Measurements from ENCODE around the gene RHOBTB1.
"Not testable (repeated sequence)": the region's sequence is repeated elsewhere in the genome, so short reads cannot be mapped to it uniquely, and the experiment has no call there.

The RHOBTB1 gene

DNA sequence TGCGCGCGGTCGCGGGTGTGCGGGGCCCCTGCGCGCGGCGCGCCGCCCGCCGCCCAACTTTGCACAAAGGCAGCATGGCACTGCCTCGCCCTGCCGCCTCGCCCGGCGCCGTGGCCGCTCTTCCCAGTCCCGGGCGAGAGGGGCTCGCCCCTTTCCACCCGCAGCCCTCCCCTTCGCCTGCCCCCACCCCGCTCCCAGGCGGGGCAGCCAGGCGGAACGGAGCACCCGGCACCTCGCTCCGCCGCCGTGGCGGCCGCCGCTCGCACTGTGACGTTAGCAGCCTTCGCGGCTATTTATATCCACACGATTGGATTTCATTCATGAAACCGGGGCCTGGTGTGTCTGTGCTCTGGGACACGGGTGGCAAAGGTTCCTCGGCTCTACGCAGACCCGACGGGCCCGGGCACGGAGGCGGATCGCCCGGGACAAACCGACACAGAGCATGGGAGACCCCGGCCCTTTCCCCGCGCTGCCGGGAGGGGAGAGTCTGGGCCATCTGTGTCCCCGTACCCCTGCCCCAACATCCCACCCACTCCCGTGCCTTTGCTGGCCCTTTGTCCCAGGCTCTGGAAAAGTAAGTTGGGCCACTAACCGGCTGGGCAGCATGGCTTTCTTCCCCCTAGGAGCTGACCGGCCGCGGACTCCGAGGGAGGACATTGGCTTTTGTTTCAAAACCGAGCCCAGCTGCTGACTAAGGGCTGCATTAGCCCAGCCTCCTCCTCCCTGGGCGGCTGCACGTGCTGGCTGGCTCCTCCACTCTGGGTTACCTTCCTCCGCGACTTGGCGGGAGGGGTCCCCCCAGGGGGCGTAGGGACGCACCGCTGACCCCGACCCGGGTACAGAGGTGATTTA lies at the start of gene RHOBTB1:
TSS of gene RHOBTB1 (minus strand) at position 128 of the 852 bp plus-strand sequence. CDS start 32,643 bp downstream, outside the sequence.
- DNase-seq: peak; percentile 80

DNA sequence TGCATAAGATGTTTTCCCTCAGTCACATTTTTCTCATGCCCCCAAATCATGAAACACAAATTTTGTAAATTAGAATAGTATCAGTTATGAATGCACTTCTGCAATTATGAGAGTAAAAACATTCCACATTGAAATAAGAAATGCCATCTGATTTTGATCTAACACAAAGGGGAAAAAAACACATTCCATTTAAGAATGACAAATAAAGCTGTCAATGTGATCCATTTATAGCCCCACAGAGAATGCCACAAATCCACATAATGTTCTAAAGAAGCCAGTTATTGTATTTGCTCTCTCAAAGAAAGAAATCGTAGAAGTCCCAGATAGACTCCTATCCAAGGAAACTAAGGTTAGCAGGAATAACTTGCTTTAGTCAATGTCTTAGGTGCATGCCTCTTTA lies 48.7 kb upstream of the RHOBTB1 start:
- DNase-seq: no peak

DNA sequence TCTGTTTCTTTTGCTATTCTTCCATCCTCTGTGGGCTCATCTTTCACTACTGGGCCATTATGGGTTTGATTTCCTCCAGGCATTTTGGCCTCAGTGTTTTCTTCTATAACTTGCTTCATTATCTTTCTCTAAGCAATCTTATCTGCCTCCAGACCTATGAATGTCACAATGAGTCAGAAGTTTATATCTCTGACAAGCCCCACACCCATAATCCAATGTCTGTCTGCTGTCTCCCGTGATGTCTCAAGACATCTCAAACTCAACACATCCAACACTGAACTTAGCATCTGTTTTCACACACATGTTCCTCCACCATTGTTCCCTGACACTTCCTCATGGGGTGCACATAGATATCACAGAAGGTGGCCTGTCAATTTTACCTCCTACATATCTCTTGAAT lies 46.7 kb upstream of the RHOBTB1 start:
- DNase-seq: no peak

DNA sequence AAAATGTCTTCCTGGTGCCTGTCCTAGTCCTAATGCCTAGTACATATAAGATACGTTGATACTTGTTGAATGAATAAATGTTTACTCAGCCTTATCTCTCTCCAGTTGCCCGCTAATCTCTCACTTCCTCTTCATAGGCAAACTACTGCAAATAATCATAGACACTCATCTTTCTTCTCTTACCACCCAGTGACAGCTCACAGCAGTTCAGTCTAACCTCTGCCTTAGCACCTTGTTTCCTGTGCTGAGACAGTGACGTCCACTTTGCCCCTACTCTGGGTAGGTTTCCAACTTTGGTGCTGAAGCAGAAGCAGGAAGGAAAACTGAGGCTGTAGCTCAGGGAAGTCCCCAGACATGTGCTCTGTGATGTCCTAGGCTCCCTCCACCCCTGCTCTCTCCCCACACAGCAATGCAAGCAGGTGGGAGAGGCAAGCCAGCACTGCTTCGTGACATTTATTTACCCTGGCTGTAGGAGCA lies 45.5 kb upstream of the RHOBTB1 start:
- no peak for DNase-seq

GRCh38 chr10:60986791-60987190 lies 42.8 kb upstream of the RHOBTB1 start:
- DNase-seq: no peak

DNA sequence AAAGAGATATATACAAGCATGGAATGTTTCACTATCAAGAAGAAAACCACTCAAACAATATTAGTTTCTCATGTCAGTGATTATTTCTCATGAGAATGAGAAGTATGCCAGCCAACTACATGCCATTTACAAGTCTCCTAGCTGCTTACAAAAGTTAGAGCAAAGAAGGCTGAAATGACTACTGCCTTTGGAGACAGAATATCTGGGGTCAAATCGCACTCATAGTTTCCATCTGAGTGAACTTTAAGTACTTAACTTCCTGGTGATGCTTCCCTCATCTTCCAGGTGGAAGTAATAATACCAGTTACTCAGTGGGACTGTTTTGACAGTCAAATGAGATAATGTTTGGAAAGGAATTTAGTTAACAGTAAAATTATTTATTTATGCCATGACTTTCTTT lies 42.0 kb upstream of the RHOBTB1 start:
- DNase-seq: no peak

DNA sequence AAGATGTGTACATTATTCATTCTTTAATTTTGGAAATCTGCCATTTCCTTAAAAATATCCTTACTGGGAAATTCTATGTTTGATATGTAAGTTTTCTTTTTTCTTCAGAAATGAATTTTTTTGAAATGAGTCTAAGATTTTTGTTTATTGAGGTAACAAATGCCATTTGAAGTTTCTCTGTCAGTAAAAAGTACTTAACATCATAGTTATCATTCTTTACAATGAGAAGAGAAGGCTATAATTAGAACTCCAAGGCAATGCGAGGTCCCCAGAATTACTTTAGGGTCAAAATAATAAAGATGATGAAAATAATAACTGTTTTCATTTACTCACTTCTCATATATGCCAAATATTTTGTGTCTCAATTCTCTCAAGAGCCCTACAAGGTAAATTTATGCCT lies 37.0 kb upstream of the RHOBTB1 start:
- DNase-seq: no peak

- DNase-seq: no peak
Measured at GRCh38 chr10:60979667-60980104, 35.7 kb upstream of the RHOBTB1 start.

DNA sequence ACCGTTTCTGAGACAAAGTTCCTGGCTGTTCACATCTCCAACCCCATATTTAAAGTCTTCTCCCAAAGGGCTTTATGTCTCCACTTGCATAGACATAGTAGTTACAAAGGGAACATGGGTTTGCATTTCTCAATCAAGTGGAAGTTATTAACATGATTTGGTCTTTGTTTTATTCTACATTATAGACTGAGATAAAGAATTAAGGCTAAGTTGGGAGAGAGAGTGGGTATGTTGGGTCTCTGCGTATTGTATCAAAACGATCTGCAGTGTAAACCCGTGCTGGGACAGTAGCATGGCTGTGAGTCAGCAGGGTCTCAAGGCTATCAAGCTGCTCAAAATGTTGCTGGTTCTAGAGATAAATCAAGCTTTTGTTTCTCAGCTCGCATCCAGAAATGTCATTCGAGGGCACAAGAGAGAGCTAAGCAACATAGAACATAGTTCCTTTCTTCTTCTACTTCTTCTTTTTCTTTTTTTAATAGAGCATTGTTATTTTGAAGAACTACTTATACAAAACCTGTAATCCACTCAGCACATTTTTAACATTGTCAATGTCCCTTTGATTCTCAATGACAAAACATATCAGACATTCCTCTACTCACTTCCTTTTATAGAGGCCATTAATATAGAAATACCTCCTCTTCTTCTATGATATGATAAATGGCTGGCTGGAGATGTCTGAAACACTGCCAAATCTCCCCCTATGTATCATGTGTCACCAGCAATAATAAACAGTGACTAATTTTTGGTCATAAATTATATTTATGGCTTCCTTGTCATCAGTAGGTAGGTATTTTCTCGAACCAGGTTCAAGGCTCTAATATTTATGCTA lies 34.5 kb upstream of the RHOBTB1 start:
- DNase-seq: peak; percentile 47

GRCh38 chr10:60977161-60978122 lies 33.5 kb upstream of the RHOBTB1 start:
- no peak for DNase-seq

DNA sequence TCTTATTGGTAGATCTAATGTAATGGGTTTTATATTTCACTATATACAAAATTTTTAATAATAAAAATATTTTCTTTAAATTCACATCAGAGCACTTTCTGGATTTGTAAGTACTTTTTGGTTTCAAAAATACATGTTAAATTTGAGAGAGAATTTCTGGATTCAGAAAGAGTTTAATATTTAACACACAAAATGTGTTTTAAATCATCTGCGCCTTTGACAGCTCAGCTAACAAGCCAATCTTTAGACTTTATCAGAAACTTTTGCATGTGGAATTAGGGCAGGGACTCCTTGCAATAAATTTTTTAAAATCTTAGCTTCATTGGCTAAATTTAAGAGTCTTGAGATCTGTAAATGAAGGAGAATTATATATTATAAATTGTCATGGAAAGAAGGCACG lies 32.7 kb upstream of the RHOBTB1 start:
- no peak for DNase-seq

DNA sequence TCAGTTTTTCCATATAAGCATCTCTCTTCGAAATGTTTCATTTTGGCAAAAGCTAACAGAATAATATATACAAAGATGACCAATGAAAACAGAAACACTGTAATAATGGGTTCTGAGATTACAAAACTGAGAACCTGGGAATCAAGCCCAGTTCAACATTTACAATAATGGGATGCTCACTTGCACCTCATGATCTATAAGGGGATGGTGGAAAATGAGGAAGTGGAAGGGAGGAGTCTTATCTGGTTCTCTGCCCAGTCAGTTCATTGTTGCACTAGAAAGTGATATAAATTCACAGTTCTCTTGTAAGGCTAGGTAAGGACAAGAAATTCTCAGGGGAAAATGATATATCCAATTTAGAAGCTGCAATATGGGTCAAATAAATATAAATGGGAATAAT lies 31.7 kb upstream of the RHOBTB1 start:
- DNase-seq: no peak

- no peak for DNase-seq
Measured at GRCh38 chr10:60974463-60975149, 30.6 kb upstream of the RHOBTB1 start.

- DNase-seq: no peak
Measured at GRCh38 chr10:60973086-60973485, 29.1 kb upstream of the RHOBTB1 start.

- not testable (repeated sequence) for DNase-seq
Measured at GRCh38 chr10:60972181-60972580, 28.2 kb upstream of the RHOBTB1 start.

DNA sequence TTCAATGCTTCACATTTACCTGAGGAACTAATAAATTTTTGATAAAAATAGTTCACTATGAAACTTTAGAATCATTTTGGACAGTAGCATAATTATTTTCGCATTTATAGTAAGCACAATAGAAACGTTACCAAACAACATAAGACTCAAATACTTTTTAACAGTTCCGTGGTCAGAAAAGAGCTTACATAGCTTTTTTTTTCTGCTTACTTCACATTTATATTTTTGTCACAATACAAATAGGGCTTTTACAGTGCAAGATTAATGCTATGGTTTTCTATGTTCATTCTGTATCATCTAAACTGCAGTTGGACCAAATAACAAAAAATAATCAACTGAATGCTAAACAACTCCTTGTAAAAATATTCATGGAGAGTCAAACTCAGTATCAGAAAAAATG lies 26.5 kb upstream of the RHOBTB1 start:
- no peak for DNase-seq

DNA sequence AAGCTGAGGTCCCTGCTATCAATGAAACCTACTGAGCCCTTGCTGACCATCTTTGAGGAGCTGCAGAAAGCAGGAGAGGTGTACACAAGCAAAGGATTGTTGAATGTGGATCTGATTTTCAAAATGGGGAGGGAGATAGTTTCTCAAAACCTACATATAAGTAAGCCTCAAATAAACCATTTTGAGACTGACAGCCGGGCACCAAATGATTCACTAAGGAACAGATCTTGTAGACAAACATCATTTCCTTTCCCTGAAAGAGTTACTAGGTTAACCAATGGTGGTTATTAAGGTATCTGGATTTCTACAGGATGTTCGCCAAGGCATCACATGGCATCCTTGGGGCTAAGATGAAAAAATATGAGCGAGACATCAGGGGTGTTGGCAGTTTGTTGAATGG lies 24.5 kb upstream of the RHOBTB1 start:
- DNase-seq: no peak

GRCh38 chr10:60967854-60968484 lies 24.0 kb upstream of the RHOBTB1 start:
- no peak for DNase-seq

DNA sequence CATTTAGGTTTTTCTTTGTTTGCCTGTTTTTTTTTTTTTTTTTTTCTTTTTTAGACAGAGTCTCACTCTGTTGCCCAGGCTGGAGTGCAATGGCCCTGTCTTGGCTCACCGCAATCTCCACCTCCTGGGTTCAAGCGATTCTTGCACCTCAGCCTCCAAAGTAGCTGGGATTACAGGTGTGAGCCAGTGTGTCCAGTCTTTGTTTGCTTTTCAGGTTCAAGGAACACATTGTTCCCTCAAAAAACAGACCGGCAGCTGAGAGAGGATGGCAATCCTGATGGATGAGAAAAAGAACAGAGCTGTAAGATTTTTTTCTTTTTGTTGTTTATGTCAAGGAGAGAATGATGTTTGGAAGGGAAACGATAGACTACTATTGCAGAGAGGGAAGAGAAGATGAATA lies 23.3 kb upstream of the RHOBTB1 start:
- no peak for DNase-seq

DNA sequence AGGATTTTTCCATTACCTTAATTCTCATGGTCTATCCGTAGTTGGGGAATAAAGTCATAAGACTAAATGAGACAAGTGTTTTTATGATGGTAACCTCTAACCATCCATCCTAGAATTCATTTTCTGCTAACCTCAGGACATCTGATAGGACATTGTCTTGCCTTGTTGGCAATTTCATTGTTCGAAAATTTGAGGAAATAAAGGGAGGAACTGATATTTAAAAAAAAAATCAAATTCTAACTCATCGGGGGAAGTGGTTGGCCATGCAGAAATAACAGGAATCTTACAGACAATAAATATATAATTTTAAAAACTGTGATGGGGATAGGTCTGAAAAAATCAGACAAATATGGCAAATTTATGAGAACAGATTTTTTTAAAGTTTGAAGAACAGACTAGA lies 21.7 kb upstream of the RHOBTB1 start:
- no peak for DNase-seq
